HEK293T (cell line): Measurements from ENCODE around the gene IL17REL.

Source experiments
- FOXA1 ChIP-seq: fragments of 450-650 bp; IDR thresholded peaks from 2 replicates; pipeline ENCODE4 v1.6.1; 2016; ENCODE audit warnings: mild to moderate bottlenecking
- FOXK2 ChIP-seq: fragments of 450-650 bp; IDR thresholded peaks from 2 replicates; pipeline ENCODE4 v1.6.1; 2016; ENCODE audit warnings: mild to moderate bottlenecking

DNA sequence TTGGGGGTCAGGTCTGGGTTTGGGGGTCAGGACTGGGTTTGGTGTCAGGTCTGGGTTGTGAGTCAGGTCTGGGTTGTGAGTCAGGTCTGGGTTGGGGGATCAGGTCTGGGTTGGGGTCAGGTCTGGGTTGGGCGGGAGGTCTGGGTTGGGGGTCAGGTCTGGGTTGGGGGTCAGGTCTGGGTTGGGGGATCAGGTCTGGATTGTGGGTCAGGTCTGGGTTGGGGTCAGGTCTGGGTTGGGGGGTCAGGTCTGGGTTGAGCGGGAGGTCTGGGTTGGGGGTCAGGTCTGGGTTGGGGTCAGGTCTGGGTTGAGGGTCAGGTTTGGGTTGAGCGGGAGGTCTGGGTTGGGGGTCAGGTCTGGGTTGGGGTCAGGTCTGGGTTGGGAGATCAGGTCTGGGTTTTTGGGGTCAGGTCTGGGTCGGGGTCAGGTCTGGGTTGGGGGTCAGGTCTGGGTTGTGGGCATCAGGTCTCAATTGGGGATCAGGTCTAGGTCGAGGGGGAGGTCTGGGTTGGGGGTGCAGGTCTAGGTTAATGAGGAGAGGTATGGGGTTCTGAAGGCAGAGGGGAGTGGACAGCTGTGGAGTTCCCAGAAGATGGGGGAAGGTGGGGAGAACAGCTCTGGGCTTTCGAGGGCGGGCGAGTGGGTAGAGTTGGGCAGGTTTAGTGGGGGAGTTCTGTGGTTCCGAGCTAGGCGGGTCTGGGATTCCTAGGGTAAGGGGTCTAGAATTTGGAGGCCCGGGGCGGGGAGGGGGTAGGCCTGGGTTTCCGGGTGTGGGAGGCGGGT lies 44.9 kb upstream of the IL17REL start:
- TF ChIP-seq FOXA1 (no peak), FOXK2 (no peak)
